ENCODE data around the gene GHR. TPM values are rescaled to one million over a fixed set of nuclear protein-coding genes. Genes with fewer than 3 reads are reported as not detected.

Gene GHR
- polyA plus RNA-seq, 1 donor from 2014 or later, result 0.31 TPM

- Histone ChIP-seq H3K4me3 (ENCODE audit: low read length) (no peak overlapping the region), H2AFZ (ENCODE audit: low read depth, low read length) (no peak overlapping the region), H4K20me1 (ENCODE audit: insufficient read depth) (no peaks in the 10 kb centered on the region), H3K4me2 (ENCODE audit: low read length) (no peak overlapping the region), H3K36me3 (ENCODE audit: insufficient read depth, low read length) (no peaks in the 10 kb centered on the region), H3K79me2 (replicated peaks; ENCODE audit: insufficient read depth, low read length) (no peaks in the 10 kb centered on the region), H3F3A (ENCODE audit: insufficient read depth, low read length, poor library complexity, severe bottlenecking) (no peaks in the 10 kb centered on the region), H3K9me2 (ENCODE audit: insufficient read depth, low read length) (no peaks in the 10 kb centered on the region), H3K27me3 (ENCODE audit: insufficient read depth, low read depth, low read length) (no peaks in the 10 kb centered on the region), H3K9me3 (ENCODE audit: low read length) (no peaks in the 10 kb centered on the region), H3K27ac (ENCODE audit: low read length) (no peak overlapping the region), H3K9ac (ENCODE audit: low read length) (no peak overlapping the region)
- TF ChIP-seq RAD21 (conservative IDR thresholded peaks at IDR 0.05) (no peak), EZH2 (IDR thresholded peaks at IDR 0.05; ENCODE audit: borderline replicate concordance, insufficient read depth, low read length, poor library complexity, severe bottlenecking) (no peak), CTCF (IDR thresholded peaks at IDR 0.05; ENCODE audit: poor library complexity, severe bottlenecking) (no peak), TAF1 (IDR thresholded peaks at IDR 0.05; ENCODE audit: low read depth) (no peak), MXI1 (conservative IDR thresholded peaks at IDR 0.05; ENCODE audit: poor library complexity, severe bottlenecking) (no peak), EP300 (conservative IDR thresholded peaks at IDR 0.05; ENCODE audit: poor library complexity, severe bottlenecking) (no peak)
- TF ChIP-seq, protein P1, sequence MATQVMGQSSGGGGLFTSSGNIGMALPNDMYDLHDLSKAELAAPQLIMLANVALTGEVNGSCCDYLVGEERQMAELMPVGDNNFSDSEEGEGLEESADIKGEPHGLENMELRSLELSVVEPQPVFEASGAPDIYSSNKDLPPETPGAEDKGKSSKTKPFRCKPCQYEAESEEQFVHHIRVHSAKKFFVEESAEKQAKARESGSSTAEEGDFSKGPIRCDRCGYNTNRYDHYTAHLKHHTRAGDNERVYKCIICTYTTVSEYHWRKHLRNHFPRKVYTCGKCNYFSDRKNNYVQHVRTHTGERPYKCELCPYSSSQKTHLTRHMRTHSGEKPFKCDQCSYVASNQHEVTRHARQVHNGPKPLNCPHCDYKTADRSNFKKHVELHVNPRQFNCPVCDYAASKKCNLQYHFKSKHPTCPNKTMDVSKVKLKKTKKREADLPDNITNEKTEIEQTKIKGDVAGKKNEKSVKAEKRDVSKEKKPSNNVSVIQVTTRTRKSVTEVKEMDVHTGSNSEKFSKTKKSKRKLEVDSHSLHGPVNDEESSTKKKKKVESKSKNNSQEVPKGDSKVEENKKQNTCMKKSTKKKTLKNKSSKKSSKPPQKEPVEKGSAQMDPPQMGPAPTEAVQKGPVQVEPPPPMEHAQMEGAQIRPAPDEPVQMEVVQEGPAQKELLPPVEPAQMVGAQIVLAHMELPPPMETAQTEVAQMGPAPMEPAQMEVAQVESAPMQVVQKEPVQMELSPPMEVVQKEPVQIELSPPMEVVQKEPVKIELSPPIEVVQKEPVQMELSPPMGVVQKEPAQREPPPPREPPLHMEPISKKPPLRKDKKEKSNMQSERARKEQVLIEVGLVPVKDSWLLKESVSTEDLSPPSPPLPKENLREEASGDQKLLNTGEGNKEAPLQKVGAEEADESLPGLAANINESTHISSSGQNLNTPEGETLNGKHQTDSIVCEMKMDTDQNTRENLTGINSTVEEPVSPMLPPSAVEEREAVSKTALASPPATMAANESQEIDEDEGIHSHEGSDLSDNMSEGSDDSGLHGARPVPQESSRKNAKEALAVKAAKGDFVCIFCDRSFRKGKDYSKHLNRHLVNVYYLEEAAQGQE (IDR thresholded peaks at IDR 0.05; ENCODE audit: borderline replicate concordance), result no peak
These were observed 75.8 kb downstream of the GHR start for GRCh38 chr5:42499016-42499415.

- Histone ChIP-seq H3K9ac (ENCODE audit: low read length) (no peak overlapping the region), H3F3A (ENCODE audit: insufficient read depth, low read length, poor library complexity, severe bottlenecking) (no peaks in the 10 kb centered on the region), H3K4me3 (ENCODE audit: low read length) (no peak overlapping the region), H3K9me2 (ENCODE audit: insufficient read depth, low read length) (no peaks in the 10 kb centered on the region), H2AFZ (ENCODE audit: low read depth, low read length) (no peak overlapping the region), H3K79me2 (replicated peaks; ENCODE audit: insufficient read depth, low read length) (no peaks in the 10 kb centered on the region), H3K4me2 (ENCODE audit: low read length) (no peak overlapping the region), H3K9me3 (ENCODE audit: low read length) (no peaks in the 10 kb centered on the region), H3K36me3 (ENCODE audit: insufficient read depth, low read length) (no peaks in the 10 kb centered on the region), H3K27me3 (ENCODE audit: insufficient read depth, low read depth, low read length) (no peaks in the 10 kb centered on the region), H4K20me1 (ENCODE audit: insufficient read depth) (no peaks in the 10 kb centered on the region), H3K27ac (ENCODE audit: low read length) (no peak overlapping the region)
- TF ChIP-seq EP300 (conservative IDR thresholded peaks at IDR 0.05; ENCODE audit: poor library complexity, severe bottlenecking) (no peak), EZH2 (IDR thresholded peaks at IDR 0.05; ENCODE audit: borderline replicate concordance, insufficient read depth, low read length, poor library complexity, severe bottlenecking) (no peak), SMC3 (conservative IDR thresholded peaks at IDR 0.05; ENCODE audit: poor library complexity) (no peak), CTCF (IDR thresholded peaks at IDR 0.05; ENCODE audit: poor library complexity, severe bottlenecking) (no peak), MXI1 (conservative IDR thresholded peaks at IDR 0.05; ENCODE audit: poor library complexity, severe bottlenecking) (no peak), RAD21 (conservative IDR thresholded peaks at IDR 0.05) (no peak), TAF1 (IDR thresholded peaks at IDR 0.05; ENCODE audit: low read depth) (no peak), POLR2AphosphoS5 (IDR thresholded peaks at IDR 0.05) (no peak)
- TF ChIP-seq, protein P1 (IDR thresholded peaks at IDR 0.05; ENCODE audit: borderline replicate concordance), result no peak
These were observed 76.9 kb downstream of the GHR start for GRCh38 chr5:42500003-42500599.

Measured in neural cell (in vitro differentiated cells).